ENCODE data around the gene GTF2F1. TPM values are rescaled to one million over a fixed set of nuclear protein-coding genes. Genes with fewer than 3 reads are reported as not detected.

Gene GTF2F1
- total RNA-seq (56.5 and 63.4 TPM in 2 replicates), polyA plus RNA-seq (41.0 and 47.8 TPM in 2 replicates), polyA minus RNA-seq (47.9 and 50.4 TPM in 2 replicates)
- total RNA-seq (2013) = 38.8 TPM

- Histone ChIP-seq H3K9me3 (ENCODE audit: control extremely low read depth in 1 of 3, control insufficient read depth in 2 of 3, insufficient read depth in 1 of 3, low read length in 2 of 3) (no peaks in the 10 kb centered on the region), H3K4me2 (replicated peaks; ENCODE audit: low read depth, low read length, poor library complexity, severe bottlenecking) (peak within 1 kb of the TSS; percentile 91), H3K79me2 (ENCODE audit: control insufficient read depth, insufficient read depth, low read length) (peaks cover 18% of the 10 kb centered on the region), H3K27me3 (replicated peaks in 1 of 4; ENCODE audit: control extremely low read depth in 1 of 4, control insufficient read depth in 3 of 4, insufficient read depth in 4 of 4, low read length in 3 of 4) (no peaks in the 10 kb centered on the region), H4K20me1 (ENCODE audit: control insufficient read depth, insufficient read depth, low read length, poor library complexity, severe bottlenecking) (no peaks in the 10 kb centered on the region), H3K27ac (ENCODE audit: low read length in 2 of 2) (peak within 1 kb of the TSS; percentile 73 to 95), H3K36me3 (replicated peaks in 1 of 2; ENCODE audit: control extremely low read depth in 1 of 2, control insufficient read depth in 1 of 2, extremely low read depth in 1 of 2, insufficient read depth in 2 of 2, low read length in 1 of 2) (peaks cover 3 to 13% of the 10 kb centered on the region in 2 experiments), H3K4me1 (ENCODE audit: control insufficient read depth in 2 of 2, insufficient read depth in 2 of 2, low read length in 2 of 2) (peaks cover 15 to 16% of the 10 kb centered on the region in 2 donors), H3K4me3 (ENCODE audit: control extremely low read depth in 1 of 5, extremely low read depth in 1 of 5, insufficient read depth in 1 of 5, low read depth in 2 of 5, low read length in 4 of 5) (peak within 1 kb of the TSS; percentile 70 to 91 (median 83)), H2AFZ (ENCODE audit: insufficient read depth, low read depth, low read length, poor library complexity, severe bottlenecking) (peak within 1 kb of the TSS; percentile 84), H3K9ac (ENCODE audit: low read length) (peak within 1 kb of the TSS; percentile 92)
- Mint-ChIP-seq H3K9me3 (ENCODE audit: insufficient read depth) (no peaks in the 10 kb centered on the region), H3K27ac (peak within 1 kb of the TSS; percentile 97), H3K4me3 (peak within 1 kb of the TSS; percentile 95), H3K27me3 (no peaks in the 10 kb centered on the region), H3K4me1 (peaks cover 26% of the 10 kb centered on the region)
- ChIA-PET CTCF (interaction anchor here (0.6 to 1.4 kb wide), 3 partner anchors 21 to 123 kb away, joined by 3 to 5 read pairs (median 3); partner anchors contain the start of genes ALKBH7 and CLPP), POLR2A (interaction anchor here (0.6 to 2.7 kb wide), 4 partner anchors 17 to 1224 kb away, joined by 3 to 15 read pairs (median 10); partner anchors contain the start of genes ALKBH7 and KHSRP)
- intact Hi-C loops (cut with micrococcal nuclease) = loop anchor here (1.0 kb wide), 5 partner anchors 20 to 194 kb away; partner anchors contain the start of gene CLPP
- under 1% methylated on average over 62 of the region's 69 CpGs for WGBS (ENCODE audit: insufficient coverage)
- ATAC-seq (ENCODE audit: low read depth) = peak; percentile 82
- peak; percentile 98 for DNase-seq
- TF ChIP-seq EZH2 (IDR thresholded peaks at IDR 0.05; ENCODE audit: borderline replicate concordance, insufficient read depth, low read depth, low read length, poor library complexity, severe bottlenecking) (no peak), CTCF (IDR thresholded peaks at IDR 0.05) (no peak)
These were observed at the start of gene GTF2F1 for GRCh38 chr19:6393074-6393982. GTF2F1 (minus strand) TSS chr19:6393164; CDS start chr19:6392995, 169 bp downstream.
